Measurements from ENCODE around the gene STX12.

STX12 gene

GRCh38 chr1:27726173-27727044, 46.6 kb upstream of the STX12 start:
- Histone ChIP-seq H3K4me3 (ENCODE audit: low read length, poor library complexity, severe bottlenecking) (peak overlapping the region; percentile 89), H3K79me2 (ENCODE audit: insufficient read depth, low read length) (peaks cover 9% of the 10 kb centered on the region), H3K9me3 (ENCODE audit: insufficient read depth, low read depth, low read length) (no peaks in the 10 kb centered on the region), H3K9ac (ENCODE audit: low read depth, low read length, poor library complexity, severe bottlenecking) (peak overlapping the region; percentile 77), H4K20me1 (ENCODE audit: insufficient read depth, low read length, poor library complexity, severe bottlenecking) (no peaks in the 10 kb centered on the region), H3K9me2 (replicated peaks; ENCODE audit: low read depth, low read length) (no peaks in the 10 kb centered on the region), H3K4me2 (ENCODE audit: low read depth, low read length, poor library complexity, severe bottlenecking) (peak overlapping the region; percentile 84), H2AFZ (ENCODE audit: low read length) (peak overlapping the region; percentile 79), H3K36me3 (ENCODE audit: insufficient read depth, low read length) (no peaks in the 10 kb centered on the region), H3F3A (ENCODE audit: low read depth) (no peaks in the 10 kb centered on the region), H3K4me1 (ENCODE audit: insufficient read depth, low read length, poor library complexity, severe bottlenecking) (peaks cover 18% of the 10 kb centered on the region), H3K27me3 (ENCODE audit: insufficient read depth, low read length, poor library complexity, severe bottlenecking) (no peaks in the 10 kb centered on the region)
- no peak for TF ChIP-seq CTCF (conservative IDR thresholded peaks at IDR 0.05; ENCODE audit: low read length)
- no peak for TF ChIP-seq EZH2phosphoT487 (IDR thresholded peaks at IDR 0.05; ENCODE audit: borderline replicate concordance)

DNA sequence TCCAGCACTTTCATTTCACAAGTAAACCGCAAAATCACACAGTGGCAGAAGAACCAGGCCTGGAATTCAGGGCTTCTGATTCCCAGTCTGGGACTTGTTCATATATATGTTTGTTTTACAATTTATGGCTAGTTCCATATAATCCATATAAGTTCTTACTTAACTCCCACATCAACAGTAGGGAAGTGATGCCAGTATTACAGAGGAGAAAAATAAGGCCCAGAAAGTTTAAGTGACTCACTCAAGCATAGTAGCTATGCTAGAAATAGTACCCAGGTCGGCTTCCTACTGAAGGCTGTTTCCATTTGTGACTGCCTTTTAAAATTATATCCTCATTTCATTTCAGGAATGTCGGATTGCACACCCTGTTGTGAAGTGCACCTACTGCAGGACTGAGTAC, 45.9 kb upstream of the STX12 start:
- Histone ChIP-seq H3K9me3 (ENCODE audit: insufficient read depth, low read depth, low read length) (no peaks in the 10 kb centered on the region), H2AFZ (ENCODE audit: low read length) (no peak overlapping the region), H3K4me1 (ENCODE audit: insufficient read depth, low read length, poor library complexity, severe bottlenecking) (peaks cover 18% of the 10 kb centered on the region), H3K79me2 (ENCODE audit: insufficient read depth, low read length) (peaks cover 9% of the 10 kb centered on the region), H3K27me3 (ENCODE audit: insufficient read depth, low read length, poor library complexity, severe bottlenecking) (no peaks in the 10 kb centered on the region), H4K20me1 (ENCODE audit: insufficient read depth, low read length, poor library complexity, severe bottlenecking) (no peaks in the 10 kb centered on the region), H3K4me2 (ENCODE audit: low read depth, low read length, poor library complexity, severe bottlenecking) (peak overlapping the region; percentile 84), H3K9ac (ENCODE audit: low read depth, low read length, poor library complexity, severe bottlenecking) (peak overlapping the region; percentile 77), H3F3A (ENCODE audit: low read depth) (no peaks in the 10 kb centered on the region), H3K4me3 (ENCODE audit: low read length, poor library complexity, severe bottlenecking) (peak overlapping the region; percentile 89), H3K9me2 (replicated peaks; ENCODE audit: low read depth, low read length) (no peaks in the 10 kb centered on the region), H3K36me3 (ENCODE audit: insufficient read depth, low read length) (no peaks in the 10 kb centered on the region)
- TF ChIP-seq EZH2phosphoT487 (IDR thresholded peaks at IDR 0.05; ENCODE audit: borderline replicate concordance) (no peak), CTCF (conservative IDR thresholded peaks at IDR 0.05; ENCODE audit: low read length) (no peak)

DNA sequence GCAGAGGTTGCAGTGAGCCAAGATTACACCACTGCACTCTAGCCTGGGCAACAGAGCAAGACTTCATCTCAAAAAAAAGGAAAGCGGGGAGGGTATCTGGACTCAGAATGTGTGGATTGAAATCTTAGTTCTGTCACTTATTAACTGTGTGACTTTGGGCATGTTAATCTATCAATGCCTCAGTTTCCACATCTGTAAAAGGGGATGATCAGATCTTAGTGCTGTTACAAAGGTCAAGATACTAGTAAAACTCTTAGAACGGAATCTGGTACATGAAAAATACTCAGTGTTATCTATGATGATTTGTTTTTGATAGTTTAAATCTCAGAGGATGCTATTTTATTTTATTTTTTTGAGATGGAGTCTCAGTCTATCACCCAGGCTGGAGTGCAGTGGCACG, 36.8 kb upstream of the STX12 start:
- TF ChIP-seq CTCF (conservative IDR thresholded peaks at IDR 0.05; ENCODE audit: low read length) (no peak), EZH2phosphoT487 (IDR thresholded peaks at IDR 0.05; ENCODE audit: borderline replicate concordance) (no peak)
- no peaks in the 10 kb centered on the region for H3K79me2 ChIP-seq (ENCODE audit: insufficient read depth, low read length)
- no peaks in the 10 kb centered on the region for H4K20me1 ChIP-seq (ENCODE audit: insufficient read depth, low read length, poor library complexity, severe bottlenecking)
- H3K27me3 ChIP-seq (ENCODE audit: insufficient read depth, low read length, poor library complexity, severe bottlenecking), result no peaks in the 10 kb centered on the region
- H3K36me3 ChIP-seq (ENCODE audit: insufficient read depth, low read length), result peaks cover 6% of the 10 kb centered on the region; the same call in 1 of the 2 replicates
- H2AFZ ChIP-seq (ENCODE audit: low read length), result no peak overlapping the region
- no peaks in the 10 kb centered on the region for H3F3A ChIP-seq (ENCODE audit: low read depth)
- H3K9ac ChIP-seq (ENCODE audit: low read depth, low read length, poor library complexity, severe bottlenecking), result no peak overlapping the region
- no peaks in the 10 kb centered on the region for H3K9me2 ChIP-seq (replicated peaks; ENCODE audit: low read depth, low read length)
- no peak overlapping the region for H3K4me3 ChIP-seq (ENCODE audit: low read length, poor library complexity, severe bottlenecking)
- H3K4me1 ChIP-seq (ENCODE audit: insufficient read depth, low read length, poor library complexity, severe bottlenecking), result no peaks in the 10 kb centered on the region
- H3K4me2 ChIP-seq (ENCODE audit: low read depth, low read length, poor library complexity, severe bottlenecking), result no peak overlapping the region
- no peaks in the 10 kb centered on the region for H3K9me3 ChIP-seq (ENCODE audit: insufficient read depth, low read depth, low read length)
